Astrocyte (in vitro differentiated cells and primary cell): ENCODE measurements around the gene LRIT2. TPM values are rescaled to one million over a fixed set of nuclear protein-coding genes. Genes with fewer than 3 reads are reported as not detected.

Source experiments
- DNase-seq: peaks from one replicate; pipeline ENCODE4 v3.0.0-alpha.2; 2010; ENCODE audit warnings: low read depth
- FAIRE-seq: peaks from 2 replicates; lab custom pipeline; 2011; peaks lifted over from hg19 to GRCh38; lab: Jason Lieb, UNC
- H2AFZ ChIP-seq: 2 replicates; pipeline ENCODE4 v1.6.0; 2012; ENCODE audit warnings: low read depth, low read length, inconsistent platforms
- H3K27ac ChIP-seq: 2 replicates; pipeline ENCODE4 v1.5.1; 2011; ENCODE audit warnings: low read depth, low read length, inconsistent platforms
- H3K27me3 ChIP-seq: 2 replicates; pipeline ENCODE4 v1.6.0; 2011; ENCODE audit warnings: low read length, inconsistent platforms; ENCODE audit not compliant: insufficient read depth
- H3K36me3 ChIP-seq: 2 replicates; pipeline ENCODE4 v1.5.1; 2011; ENCODE audit warnings: low read length, inconsistent platforms; ENCODE audit not compliant: insufficient read depth
- H3K4me1 ChIP-seq: 2 replicates; pipeline ENCODE4 v1.5.1; 2011; ENCODE audit warnings: low read length, inconsistent platforms; ENCODE audit not compliant: insufficient read depth
- H3K4me2 ChIP-seq: 2 replicates; pipeline ENCODE4 v1.6.0; 2012; ENCODE audit warnings: low read length, inconsistent platforms
- H3K4me3 ChIP-seq: 2 replicates; pipeline ENCODE4 v1.5.1; 2011; ENCODE audit warnings: low read depth, mild to moderate bottlenecking, low read length, inconsistent platforms; ENCODE audit not compliant: insufficient read depth
- H3K79me2 ChIP-seq: 2 replicates; pipeline ENCODE4 v1.6.0; 2012; ENCODE audit warnings: mild to moderate bottlenecking, low read length, inconsistent platforms; ENCODE audit not compliant: insufficient read depth
- H3K9ac ChIP-seq: 2 replicates; pipeline ENCODE4 v1.6.0; 2012; ENCODE audit warnings: mild to moderate bottlenecking, low read length, inconsistent platforms
- H3K9me3 ChIP-seq: 2 replicates; pipeline ENCODE4 v1.5.1; 2012; ENCODE audit warnings: low read depth, mild to moderate bottlenecking, low read length, inconsistent platforms; ENCODE audit not compliant: insufficient read depth
- H4K20me1 ChIP-seq: 2 replicates; pipeline ENCODE4 v1.6.0; 2012; ENCODE audit warnings: low read length, inconsistent platforms; ENCODE audit not compliant: insufficient read depth
- H3K27ac Mint-ChIP-seq: one replicate; pipeline ENCODE4 v1.8.0; 2021; ENCODE audit warnings: mild to moderate bottlenecking, mixed read lengths; ENCODE audit not compliant: unreplicated experiment
- H3K27me3 Mint-ChIP-seq: one replicate; pipeline ENCODE4 v1.8.0; 2021; ENCODE audit warnings: low read depth, mixed read lengths; ENCODE audit not compliant: unreplicated experiment
- H3K36me3 Mint-ChIP-seq: one replicate; pipeline ENCODE4 v1.8.0; 2021; ENCODE audit warnings: low read depth, mixed read lengths; ENCODE audit not compliant: unreplicated experiment
- H3K4me1 Mint-ChIP-seq: one replicate; pipeline ENCODE4 v1.8.0; 2021; ENCODE audit warnings: low read depth, mixed read lengths; ENCODE audit not compliant: unreplicated experiment
- H3K4me3 Mint-ChIP-seq: one replicate; pipeline ENCODE4 v1.8.0; 2021; ENCODE audit warnings: mild to moderate bottlenecking, moderate library complexity, mixed read lengths; ENCODE audit not compliant: unreplicated experiment
- H3K9me3 Mint-ChIP-seq: one replicate; pipeline ENCODE4 v1.8.0; 2021; ENCODE audit warnings: mild to moderate bottlenecking, mixed read lengths; ENCODE audit not compliant: unreplicated experiment
- CTCF ChIP-seq: IDR thresholded peaks from 2 replicates; pipeline ENCODE4 v1.5.1; 2011; ENCODE audit warnings: low read depth, mild to moderate bottlenecking, inconsistent platforms, low read length, moderate library complexity; ENCODE audit not compliant: insufficient read depth
- EZH2 ChIP-seq: IDR thresholded peaks from 2 replicates; pipeline ENCODE4 v1.6.1; 2012; ENCODE audit warnings: mild to moderate bottlenecking, low read length, inconsistent platforms; ENCODE audit not compliant: insufficient read depth
- total RNA-seq: library from RNA; stranded (reverse); gene quantifications from 2 replicates; pipeline ENCODE4 v1.2.1, GENCODE V29; 2021

The LRIT2 gene
- total RNA-seq, 1 donor from 2014 or later: not detected

DNA sequence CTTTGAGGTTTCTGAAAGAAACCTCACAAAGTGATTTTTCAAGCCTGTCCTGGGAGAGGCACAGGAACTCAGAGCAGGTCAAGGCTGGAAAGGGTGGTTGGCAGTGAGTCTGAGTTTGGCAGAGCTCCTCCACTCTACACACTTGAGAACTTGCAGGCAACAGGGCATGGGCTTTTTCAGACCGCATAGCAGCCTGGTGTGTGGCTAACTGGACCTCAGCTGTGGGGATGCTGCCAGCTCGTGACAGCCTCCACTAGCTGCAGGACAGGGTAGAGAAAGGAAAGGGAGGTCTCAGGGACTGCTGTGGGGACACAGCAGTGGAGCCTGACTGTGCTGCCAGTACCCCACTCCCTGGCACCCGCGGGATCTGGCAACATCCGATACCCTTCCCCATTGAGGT lies 28.4 kb downstream of the LRIT2 start:
- TF ChIP-seq CTCF: no peak
- TF ChIP-seq EZH2: no peak
- Histone ChIP-seq H3K27me3 (peaks cover 26% of the 10 kb centered on the region), H3K4me3 (no peak overlapping the region), H3K79me2 (no peaks in the 10 kb centered on the region), H3K4me1 (no peaks in the 10 kb centered on the region), H2AFZ (no peak overlapping the region), H4K20me1 (no peaks in the 10 kb centered on the region), H3K27ac (no peak overlapping the region), H3K36me3 (no peaks in the 10 kb centered on the region), H3K9ac (no peak overlapping the region), H3K4me2 (no peak overlapping the region), H3K9me3 (no peaks in the 10 kb centered on the region)
- FAIRE-seq (no peak), DNase-seq (no peak)
- Mint-ChIP-seq H3K27me3 (peaks cover 74% of the 10 kb centered on the region), H3K36me3 (peaks cover 3% of the 10 kb centered on the region), H3K9me3 (no peaks in the 10 kb centered on the region), H3K27ac (peak overlapping the region; percentile 66), H3K4me1 (no peaks in the 10 kb centered on the region), H3K4me3 (no peak overlapping the region)

DNA sequence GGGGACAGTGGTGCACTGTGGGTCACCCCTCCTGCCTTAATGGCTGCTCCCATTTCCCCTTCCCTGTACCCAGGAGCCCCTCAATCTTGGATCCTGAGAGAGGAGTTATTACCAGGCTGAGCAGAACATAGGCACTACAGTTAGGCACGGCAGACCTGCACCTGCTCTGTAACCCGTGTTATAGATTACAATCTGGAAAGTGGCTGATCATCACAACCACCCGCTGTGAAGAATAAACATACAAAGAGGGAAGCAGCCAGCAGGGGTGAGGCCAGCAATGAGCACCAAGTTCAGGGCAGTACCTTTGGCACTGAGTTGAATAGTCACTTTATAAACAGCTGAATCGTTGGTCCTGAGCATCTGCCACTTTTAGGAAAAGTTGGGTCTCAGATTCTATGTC lies 29.3 kb downstream of the LRIT2 start:
- H3K9me3 Mint-ChIP-seq: no peaks in the 10 kb centered on the region
- TF ChIP-seq CTCF (no peak), EZH2 (no peak)
- no peak overlapping the region for H3K9ac ChIP-seq
- H3K27me3 ChIP-seq: peaks cover 26% of the 10 kb centered on the region
- H3K79me2 ChIP-seq: no peaks in the 10 kb centered on the region
- peaks cover 3% of the 10 kb centered on the region for H3K36me3 Mint-ChIP-seq
- no peak for DNase-seq
- no peak overlapping the region for H3K4me3 Mint-ChIP-seq
- H3K27ac Mint-ChIP-seq: no peak overlapping the region
- FAIRE-seq: no peak
- H4K20me1 ChIP-seq: no peaks in the 10 kb centered on the region
- peaks cover 82% of the 10 kb centered on the region for H3K27me3 Mint-ChIP-seq
- no peaks in the 10 kb centered on the region for H3K36me3 ChIP-seq
- H3K9me3 ChIP-seq: no peaks in the 10 kb centered on the region
- no peaks in the 10 kb centered on the region for H3K4me1 ChIP-seq
- no peak overlapping the region for H3K4me3 ChIP-seq
- H2AFZ ChIP-seq: no peak overlapping the region
- H3K4me2 ChIP-seq: no peak overlapping the region
- H3K4me1 Mint-ChIP-seq: no peaks in the 10 kb centered on the region
- H3K27ac ChIP-seq: no peak overlapping the region

DNA sequence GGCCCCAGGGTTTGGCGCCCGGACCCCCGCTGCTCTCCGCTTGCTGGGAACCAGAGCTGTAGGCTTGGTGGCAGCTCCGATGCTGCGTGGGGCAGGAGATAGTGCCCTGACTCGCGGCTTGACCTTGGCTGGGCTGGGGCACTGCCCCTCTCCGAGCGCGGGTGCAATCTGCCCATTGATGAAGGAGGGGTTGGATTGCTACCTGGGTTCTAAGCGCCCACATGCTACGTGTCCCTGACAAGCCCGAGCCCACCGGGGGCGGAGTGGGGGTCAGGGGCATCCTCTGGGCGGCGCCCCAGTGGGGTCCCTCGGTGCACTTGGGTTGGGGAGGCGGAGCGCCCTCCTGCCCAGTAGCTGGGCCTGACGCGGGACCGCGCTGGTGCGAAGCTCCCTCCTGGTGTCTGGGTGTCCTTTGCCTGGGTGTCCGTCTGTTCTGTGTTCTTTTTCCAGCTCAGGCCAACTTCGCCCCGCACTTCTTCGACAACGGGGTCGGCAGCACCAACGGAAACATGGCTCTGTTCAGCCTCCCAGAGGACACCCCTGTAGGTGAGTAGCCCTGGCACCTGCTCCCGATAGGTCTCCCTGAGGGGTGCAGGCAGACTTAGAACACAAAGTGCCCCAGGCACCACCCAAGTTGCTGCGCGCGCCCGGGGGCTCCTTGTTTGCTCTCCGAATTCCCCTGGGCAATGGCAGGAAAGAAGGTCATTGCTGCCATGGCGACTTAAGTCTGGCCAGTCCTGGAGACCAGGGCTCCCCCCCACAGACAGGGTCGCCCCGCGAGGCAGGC lies 30.1 kb downstream of the LRIT2 start:
- H3K36me3 Mint-ChIP-seq: peaks cover 3% of the 10 kb centered on the region
- no peak overlapping the region for H3K27ac Mint-ChIP-seq
- Histone ChIP-seq H3K9me3 (no peaks in the 10 kb centered on the region), H3K36me3 (no peaks in the 10 kb centered on the region), H2AFZ (no peak overlapping the region), H4K20me1 (no peaks in the 10 kb centered on the region), H3K4me1 (no peaks in the 10 kb centered on the region), H3K4me2 (peak overlapping the region; percentile 80), H3K79me2 (no peaks in the 10 kb centered on the region), H3K27ac (no peak overlapping the region), H3K9ac (no peak overlapping the region), H3K4me3 (no peak overlapping the region), H3K27me3 (peaks cover 26% of the 10 kb centered on the region)
- DNase-seq (no peak), FAIRE-seq (no peak)
- no peak for TF ChIP-seq CTCF
- TF ChIP-seq EZH2: no peak
- peak overlapping the region; percentile 27 for H3K4me3 Mint-ChIP-seq
- peaks cover 79% of the 10 kb centered on the region for H3K27me3 Mint-ChIP-seq
- no peaks in the 10 kb centered on the region for H3K9me3 Mint-ChIP-seq
- no peaks in the 10 kb centered on the region for H3K4me1 Mint-ChIP-seq
